ENCODE data around the gene PLAC8L1.

The PLAC8L1 gene

GRCh38 chr5:146041180-146041789, 64.1 kb downstream of the PLAC8L1 start:
- DNase-seq: no peak

- no peak for DNase-seq
Observed at GRCh38 chr5:146040527-146040926, 64.8 kb downstream of the PLAC8L1 start.

GRCh38 chr5:146039420-146039819, 66.0 kb downstream of the PLAC8L1 start:
- no peak for DNase-seq

GRCh38 chr5:146034605-146035004, 70.8 kb downstream of the PLAC8L1 start:
- no peak for DNase-seq
